GM19372 (cell line): Measurements from ENCODE around the gene SUPT6H.
"Not testable (repeated sequence)": the region's sequence is repeated elsewhere in the genome, so short reads cannot be mapped to it uniquely, and the experiment has no call there.

Experiments
- ATAC-seq: cut with Tn5 transposase; IDR thresholded peaks from one replicate; pipeline ENCODE4 v1.9.1; 2021; ENCODE audit warnings: mild to moderate bottlenecking, low read depth, moderate library complexity; ENCODE audit not compliant: unreplicated experiment

Gene SUPT6H

DNA sequence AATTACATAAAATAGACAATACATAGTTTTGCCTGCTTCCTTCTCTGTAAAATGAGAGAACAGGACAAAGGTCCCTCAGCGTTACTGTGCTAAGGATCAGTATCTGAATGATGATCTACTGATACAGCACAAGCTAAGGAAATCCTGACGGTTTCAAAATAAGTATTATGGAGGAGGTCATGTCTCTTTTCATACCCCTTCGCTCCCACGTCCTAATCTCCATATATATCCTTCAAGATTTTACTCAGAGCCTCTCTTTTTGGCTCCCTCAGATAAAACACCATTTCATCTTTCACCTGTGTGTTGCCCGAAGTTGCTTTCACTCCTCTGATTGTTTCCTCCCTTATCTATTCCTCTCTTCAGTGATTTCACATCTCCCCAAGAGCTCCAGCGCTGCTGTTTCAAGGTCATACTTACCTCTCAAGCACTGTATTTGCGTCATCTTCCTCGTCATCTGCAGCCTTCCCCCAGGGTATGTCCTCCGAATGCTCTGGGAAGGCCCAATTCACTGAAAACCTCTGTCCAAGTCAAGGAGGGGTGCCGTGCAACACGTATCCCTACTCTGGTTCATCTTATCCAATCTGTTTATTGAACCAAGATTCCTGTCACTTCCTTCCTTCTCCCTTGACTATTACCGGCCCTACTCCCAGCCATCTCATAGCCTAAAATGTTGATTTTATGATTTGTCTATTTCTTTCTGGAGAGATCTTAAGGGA, 15.8 kb upstream of the SUPT6H start:
- ATAC-seq, result no peak

DNA sequence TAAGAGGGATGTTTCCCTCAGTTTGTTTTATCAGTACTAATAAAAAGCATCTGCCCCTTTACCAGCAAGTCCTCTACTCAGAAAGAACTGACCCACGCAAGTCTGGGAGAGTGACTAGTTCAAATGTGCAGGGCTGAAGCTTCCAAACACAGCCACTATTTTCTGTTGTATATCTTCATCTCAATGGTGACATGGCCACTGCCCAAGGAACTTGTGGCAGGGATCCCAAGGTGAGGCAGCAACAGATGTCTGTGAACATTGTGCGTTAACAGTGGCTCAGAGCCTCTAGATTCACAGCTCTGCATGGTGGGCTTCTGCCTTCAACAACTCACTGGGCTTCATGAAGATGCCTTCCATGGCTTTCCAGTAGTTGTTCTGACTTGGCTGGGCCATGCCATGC, 13.3 kb upstream of the SUPT6H start:
- no peak for ATAC-seq

DNA sequence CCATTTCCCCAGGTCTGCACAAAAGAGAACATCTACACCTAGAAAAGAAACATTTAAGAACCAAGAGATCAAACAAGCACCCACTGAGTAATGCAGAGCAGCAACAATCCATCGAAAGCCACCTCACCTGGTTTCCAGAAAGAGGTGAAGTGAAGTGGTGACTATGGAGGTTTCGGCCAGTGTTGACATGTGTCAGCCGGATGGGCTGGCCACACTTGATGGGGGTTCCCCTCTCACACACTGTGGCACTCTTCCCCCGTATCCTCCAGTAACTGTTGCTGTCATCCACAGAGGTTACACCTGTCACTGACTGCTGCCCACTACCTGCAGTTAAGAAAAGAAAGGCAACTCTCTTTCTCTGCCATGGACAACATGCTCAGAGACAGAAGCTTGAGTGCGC, 6.8 kb upstream of the SUPT6H start:
- no peak for ATAC-seq

DNA sequence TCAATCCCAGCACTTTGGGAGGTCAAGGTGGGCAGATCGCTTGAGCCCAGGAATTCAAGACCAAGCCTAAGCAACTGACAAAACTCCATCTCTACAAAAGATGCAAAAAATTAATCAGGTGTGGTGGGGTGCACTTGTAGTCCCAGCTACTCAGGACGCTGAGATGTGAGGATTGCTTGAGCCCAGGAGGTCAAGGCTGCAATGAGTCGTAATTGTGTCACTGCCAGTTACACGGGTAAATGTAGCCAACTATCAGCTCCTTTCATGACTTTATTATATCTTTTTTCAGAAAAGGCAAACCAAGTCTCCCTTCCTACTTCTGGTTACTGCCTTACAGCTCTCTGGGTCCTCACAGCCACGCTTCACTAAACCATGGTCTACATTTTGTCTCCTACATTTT, 4.2 kb upstream of the SUPT6H start:
- ATAC-seq, result no peak

DNA sequence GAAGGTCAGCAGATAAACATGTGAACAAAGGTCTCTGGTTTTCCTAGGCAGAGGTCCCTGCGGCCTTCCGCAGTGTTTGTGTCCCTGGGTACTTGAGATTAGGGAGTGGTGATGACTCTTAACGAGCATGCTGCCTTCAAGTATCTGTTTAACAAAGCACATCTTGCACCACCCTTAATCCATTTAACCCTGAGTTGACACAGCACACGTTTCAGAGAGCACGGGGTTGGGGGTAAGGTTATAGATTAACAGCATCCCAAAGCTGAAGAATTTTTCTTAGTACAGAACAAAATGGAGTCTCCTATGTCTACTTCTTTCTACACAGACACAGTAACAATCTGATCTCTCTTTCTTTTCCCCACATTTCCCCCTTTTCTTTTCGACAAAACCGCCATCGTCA, 3.7 kb upstream of the SUPT6H start:
- ATAC-seq, result not testable (repeated sequence)

DNA sequence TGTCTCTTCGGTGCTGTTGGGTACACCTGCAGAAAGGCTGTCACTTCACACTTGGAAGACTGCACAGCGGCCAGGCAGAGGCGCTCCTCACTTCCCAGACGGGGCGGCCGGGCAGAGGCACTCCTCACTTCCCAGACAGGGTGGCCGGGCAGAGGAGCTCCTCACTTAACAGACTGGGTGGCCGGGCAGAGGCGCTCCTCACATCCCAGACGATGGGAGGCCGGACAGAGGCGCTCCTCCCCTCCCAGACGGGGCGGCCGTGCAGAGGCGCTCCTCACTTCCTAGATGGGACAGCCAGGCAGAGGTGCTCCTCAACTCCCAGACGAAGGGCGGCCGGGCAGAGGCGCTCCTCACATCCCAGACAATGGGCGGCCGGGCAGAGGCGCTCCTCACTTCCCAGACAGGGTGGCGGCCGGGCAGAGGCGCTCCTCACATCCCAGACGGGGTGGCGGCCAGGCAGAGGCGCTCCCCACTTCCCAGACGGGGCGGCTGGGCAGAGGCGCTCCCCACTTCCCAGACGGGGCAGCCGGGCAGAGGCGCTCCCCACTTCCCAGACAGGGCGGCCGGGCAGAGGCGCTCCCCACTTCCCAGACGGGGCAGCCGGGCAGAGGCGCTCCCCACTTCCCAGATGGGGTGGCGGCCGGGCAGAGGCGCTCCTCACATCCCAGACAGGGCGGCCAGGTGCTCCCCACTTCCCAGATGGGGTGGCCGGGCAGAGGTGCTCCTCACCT, 3.1 kb upstream of the SUPT6H start:
- not testable (repeated sequence) for ATAC-seq

DNA sequence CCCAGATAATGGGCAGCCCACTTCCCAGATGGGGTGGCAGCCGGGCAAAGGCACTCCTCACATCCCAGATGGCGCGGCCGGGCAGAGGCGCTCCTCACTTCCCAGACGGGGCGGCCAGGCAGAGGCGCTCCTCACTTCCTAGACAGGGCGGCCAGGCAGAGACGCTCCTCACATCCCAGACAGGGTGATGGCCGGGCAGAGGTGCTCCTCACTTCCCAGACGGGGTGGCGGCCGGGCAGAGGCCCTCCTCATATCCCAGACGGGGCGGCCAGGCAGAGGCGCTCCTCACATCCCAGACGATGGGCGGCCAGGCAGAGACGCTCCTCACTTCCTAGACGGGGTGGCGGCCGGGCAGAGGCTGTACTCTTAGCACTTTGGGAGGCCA, 2.5 kb upstream of the SUPT6H start:
- not testable (repeated sequence) for ATAC-seq

DNA sequence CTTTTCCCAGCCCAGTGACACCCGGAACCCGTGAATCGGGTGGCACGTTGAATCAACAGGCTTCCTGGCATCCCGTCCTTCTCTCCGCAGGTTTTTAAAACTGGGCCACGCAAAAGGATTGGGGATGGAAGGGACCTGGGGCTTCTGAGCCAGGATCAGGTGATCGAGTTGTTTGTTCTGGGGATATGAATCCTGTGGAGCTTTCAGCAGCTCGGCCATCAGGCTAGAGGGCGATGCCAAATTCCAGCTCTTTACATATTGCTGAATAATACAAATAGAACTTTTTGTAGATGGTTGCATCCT, 473 bp downstream of the SUPT6H start:
- no peak for ATAC-seq

DNA sequence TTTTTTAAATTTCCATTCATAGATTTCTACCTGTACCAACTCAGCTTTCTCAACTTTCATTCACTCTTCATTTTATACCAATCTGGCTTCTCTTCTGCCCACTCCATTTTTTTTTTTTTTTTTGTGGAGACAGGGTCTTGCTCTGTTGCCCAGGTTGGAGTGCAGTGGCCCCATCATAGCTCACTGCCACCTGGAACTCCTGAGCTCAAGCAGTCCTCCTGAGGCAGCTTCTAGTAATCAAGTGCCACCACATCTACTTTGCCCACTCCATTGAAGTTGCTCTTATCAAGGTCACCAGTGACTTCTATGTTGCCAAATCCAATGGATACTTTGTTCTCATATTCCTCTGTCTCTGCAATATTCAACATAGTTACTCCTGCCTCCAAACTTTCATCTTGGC, 1.7 kb downstream of the SUPT6H start:
- no peak for ATAC-seq

DNA sequence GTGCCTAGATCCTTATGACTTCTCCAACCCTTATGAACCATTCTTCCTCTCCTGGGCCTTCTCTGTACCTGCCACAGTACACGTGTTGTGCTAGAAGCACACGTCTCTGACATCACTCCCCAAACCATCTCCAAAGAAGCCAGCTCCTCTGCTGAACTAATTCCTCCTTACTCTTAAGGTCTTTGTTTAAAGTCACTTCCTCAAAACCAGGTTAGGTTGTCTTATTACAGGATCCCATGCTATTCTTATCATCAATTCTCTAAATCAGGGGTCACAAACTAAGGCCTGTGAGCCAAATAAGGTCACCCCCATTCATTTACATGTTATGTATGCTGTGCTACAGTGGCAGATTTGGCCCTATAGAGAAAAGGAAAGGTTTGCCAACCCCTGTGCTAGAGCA, 4.0 kb downstream of the SUPT6H start:
- ATAC-seq, result no peak

DNA sequence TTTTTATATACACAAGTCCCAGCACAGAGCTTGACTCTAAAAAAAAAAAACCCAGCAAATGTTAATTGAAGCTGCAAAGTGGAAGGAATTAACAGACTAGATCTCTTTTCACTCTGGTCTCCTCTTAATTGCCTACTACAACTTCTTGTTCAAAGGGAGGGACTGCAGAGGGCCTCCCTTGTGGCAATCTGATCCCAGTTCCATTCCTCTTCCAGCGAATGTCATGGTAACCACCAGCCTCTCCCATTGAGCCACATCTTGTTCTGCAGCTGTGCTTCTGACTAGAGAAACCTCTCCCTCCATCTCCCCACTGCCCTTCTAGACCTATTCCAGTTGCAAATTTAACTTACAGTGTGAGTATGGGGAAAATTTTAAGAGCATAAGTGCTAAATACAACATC, 5.9 kb downstream of the SUPT6H start:
- no peak for ATAC-seq

DNA sequence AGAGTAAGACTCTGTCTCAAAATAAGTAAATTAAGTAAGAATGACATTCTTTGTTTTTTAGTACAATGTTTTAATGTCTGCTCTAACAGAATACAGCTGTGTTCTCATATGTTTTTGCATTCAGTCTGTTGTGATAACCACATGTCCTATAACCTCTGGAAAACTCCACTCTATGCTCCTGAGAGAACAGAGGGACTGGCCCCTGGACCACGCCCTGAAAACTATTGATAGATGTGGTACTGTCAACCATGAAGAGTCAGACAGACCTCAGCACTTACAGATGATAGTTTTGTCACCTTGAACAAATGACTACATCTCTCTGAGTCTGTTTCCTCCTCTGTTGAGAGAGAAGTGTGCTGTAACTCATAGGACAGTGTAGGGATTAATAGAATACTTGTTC, 7.9 kb downstream of the SUPT6H start:
- ATAC-seq, result no peak

DNA sequence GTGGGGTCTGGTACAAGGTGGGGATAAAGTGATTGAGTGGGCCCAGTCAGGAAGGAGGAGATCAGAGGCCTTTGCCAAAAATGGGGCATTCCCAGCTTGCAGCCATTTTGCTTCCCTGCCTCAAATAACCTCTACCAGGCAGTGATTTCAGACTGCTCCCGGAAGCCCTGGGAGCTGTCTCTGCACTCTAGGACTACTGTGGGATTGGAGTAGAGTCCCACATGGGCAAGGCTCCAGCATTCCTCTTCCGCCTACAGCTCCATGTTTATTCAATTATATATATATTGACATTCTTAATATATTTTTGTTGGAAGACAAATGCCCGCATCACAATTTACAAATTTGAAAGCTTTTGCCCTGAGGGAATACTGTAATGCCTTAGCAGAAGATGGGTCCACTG, 13.5 kb downstream of the SUPT6H start:
- no peak for ATAC-seq

DNA sequence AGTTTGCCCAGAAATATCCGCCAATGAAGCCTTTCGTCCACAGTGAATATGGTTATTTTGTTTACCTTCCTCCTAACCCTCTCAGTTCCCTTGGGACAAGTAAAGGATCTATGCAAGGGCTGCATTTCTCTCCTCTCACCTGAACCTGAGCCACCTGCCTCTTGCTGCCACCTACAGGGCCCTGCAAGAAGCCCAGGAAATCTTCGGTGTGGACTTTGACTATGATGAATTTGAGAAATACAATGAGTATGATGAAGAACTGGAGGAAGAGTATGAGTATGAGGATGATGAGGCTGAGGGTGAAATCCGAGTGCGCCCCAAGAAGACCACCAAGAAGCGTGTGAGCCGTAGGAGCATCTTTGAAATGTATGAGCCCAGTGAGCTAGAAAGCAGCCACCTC, 14.0 kb downstream of the SUPT6H start:
- ATAC-seq, result no peak

DNA sequence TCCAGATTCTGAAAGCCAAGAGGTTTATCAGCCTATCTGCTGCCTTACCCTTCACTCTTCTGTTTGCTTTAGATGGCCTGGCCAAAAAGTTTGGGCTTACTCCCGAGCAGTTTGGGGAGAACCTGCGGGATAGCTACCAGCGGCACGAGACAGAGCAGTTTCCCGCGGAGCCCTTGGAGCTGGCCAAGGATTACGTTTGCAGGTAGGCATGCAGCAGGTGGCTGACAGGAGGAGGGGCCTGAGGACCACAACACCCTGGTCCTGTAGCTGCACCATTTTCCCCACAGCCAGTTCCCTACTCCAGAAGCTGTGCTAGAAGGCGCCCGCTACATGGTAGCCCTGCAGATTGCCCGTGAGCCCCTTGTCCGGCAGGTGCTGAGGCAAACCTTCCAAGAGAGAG, 20.6 kb downstream of the SUPT6H start:
- no peak for ATAC-seq

DNA sequence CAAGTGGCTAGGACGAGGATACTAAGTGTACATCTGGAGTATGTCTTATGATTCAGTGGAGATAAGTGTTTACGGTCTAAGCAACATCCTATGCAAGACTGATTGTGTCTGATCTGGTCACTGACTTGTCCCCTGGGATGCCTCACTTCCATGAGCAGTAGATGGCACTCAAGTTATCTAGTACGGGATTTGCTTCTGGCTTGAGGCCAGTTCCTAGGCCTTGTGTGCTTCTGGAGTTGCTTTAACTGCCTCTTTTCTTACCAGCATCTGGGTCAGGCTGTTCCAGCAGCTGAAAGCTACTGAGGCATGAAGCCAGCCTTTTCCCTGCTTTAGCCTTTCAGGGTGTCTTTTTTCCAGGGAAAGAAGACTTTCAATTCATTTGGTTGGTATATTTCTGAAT, 23.0 kb downstream of the SUPT6H start:
- no peak for ATAC-seq

DNA sequence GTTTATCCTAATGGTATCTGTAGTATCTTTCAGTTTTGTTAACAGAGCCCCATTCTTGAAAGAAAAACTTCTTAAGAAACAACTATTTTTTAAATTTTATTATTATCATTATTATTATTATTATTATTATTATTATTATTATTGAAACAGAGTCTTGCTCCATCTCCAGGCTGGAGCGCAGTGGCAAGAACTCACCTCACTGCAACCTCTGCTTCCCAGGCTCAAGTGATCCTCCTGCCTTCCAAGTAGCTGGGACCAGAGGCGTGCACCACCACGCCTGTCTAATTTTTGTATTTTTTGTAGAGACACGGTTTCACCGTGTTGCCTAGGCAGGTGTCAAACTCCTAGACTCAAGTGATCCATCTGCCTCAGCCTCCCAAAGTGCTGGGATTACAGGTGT, 23.4 kb downstream of the SUPT6H start:
- ATAC-seq, result no peak

DNA sequence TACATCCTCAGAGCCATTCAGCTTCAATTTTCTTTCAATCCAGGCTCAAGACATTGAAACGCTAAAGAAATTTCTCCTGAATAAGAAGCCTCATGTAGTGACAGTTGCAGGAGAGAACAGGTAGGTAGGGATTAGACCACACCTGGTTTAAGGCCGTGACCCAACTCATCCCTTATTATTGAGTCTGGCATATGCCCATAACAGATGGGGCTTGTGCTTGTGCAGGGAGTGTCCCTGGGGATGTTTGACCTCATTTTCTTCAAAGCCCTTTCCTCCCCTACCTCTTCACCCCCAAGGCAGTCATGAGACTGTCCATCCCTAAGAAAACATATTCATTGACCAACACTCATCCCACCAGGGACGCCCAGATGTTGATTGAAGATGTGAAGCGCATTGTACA, 24.3 kb downstream of the SUPT6H start:
- no peak for ATAC-seq

DNA sequence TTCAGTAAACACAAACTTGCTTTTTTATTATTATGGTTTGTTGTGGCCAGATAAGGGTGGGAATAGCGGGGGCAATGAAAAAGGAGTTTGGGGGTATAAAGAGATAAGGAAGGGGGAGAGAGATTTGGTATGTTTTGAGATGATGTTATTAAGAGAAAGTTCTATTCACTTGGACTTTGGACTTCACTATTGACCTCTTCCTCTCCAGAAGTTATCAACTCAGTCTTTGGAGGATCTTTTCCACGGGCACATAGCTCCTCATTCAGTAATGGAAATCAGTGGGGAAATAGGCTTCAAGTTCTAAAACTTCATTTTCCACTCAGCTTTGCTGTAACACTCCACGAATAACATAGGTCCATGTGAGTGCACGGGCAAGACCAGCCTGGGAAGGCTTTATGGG, 26.5 kb downstream of the SUPT6H start:
- no peak for ATAC-seq

DNA sequence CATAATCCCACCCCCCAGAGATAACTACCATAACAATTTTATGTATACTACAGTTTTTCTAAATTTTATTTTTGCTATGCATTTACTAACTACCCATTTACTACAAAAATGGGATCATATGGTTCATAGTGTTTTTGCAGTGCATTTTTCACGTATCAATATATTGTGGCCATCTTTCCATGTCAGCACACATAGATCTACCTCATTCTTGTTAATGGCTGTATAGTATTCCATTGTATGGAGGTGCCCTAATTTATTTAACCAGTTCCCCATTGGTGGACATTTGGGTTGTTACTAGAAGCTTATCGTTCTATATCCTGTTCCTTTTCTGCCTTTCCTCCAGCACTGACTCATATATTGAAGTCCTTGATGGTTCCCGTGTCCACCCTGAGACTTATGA, 27.0 kb downstream of the SUPT6H start:
- ATAC-seq, result no peak

DNA sequence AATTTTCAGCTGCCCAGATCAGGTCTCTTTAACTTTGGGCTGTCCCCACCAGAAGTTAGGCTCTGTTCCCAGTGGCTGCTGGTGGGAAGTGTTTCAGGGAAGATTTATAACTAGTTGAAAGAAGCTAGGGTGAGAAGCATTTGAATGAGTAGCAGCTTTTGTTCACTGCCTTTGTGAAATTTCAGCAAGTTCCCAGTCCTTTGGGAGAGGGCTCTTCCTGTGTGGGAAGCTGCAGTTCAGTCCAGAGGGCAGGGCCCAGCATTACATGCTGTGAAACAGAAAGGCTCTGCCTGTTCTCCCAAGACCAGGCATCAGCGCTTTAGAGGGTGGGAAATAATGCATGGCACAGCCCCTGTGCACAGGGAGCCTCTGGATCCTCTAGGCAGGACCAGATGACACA, 31.9 kb downstream of the SUPT6H start:
- no peak for ATAC-seq

DNA sequence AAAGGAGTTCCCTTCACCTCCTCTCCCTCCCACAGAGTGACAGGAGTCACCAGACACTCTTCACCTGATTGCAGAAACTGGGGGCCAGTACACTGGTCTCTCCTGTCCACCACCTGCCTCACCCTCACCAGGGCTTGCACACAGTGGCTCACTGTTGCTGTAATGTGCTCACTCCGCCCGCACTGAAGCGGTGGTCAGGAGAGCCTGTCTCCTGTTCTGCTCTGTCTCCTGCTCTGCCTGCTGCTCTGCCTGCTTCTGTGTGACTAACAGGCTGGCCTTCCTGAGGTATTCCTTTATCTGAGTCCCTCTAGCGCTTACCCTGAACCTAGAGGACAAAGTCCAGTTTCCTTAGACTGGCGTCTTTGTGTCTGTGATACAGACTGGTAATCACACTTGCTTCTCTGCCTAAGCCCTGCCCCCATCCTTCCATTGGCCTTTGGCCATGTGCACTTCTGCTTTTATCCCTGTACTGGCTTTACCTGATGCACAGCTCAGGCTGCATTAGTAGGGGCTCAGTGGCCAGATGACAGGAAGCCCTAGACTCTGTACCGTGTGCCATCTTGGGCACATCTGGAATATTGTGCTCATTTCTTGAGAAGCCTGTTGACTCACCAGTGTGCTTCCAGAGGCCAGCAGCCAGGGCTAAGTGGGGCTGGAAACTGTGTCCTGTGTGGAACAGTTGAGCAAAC, 36.4 kb downstream of the SUPT6H start:
- ATAC-seq, result no peak
